Measurements from ENCODE around the gene DENND4C. TPM values are rescaled to one million over a fixed set of nuclear protein-coding genes. Genes with fewer than 3 reads are reported as not detected.

The DENND4C gene
- total RNA-seq, 1 experiment from 2014 or later = 22.6 TPM

DNA sequence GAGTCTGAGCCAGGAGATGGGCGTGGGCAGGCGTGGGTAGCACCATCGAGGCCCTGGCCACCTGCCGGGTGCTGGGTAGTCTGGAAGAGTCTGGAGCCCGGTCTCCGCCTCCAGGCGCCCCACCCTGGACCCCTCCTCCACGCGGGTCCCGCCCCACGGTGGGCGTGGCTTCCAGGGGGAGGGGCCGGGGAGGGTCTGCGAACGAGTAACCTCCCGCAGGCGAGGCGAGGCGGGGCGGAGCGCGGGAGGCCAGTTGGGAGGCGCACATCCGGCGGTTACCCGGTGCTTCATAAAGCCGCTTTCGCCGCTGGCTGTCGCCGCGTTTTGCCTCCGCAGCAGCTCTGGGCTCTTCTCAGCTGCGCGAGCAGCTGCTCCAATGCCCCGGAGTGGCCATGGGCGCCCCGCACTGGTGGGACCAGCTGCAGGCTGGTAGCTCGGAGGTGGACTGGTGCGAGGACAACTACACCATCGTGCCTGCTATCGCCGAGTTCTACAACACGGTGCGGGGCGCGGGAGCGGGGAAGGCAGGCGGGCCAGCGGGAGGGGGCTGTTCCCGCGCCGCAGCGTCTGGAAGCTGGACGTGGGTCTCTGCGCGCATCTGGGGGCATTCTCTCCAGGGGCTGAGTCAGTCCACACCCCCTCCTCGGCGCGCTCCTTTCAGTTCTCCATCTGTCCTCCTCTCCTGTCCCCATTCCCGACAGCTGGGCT lies 178.4 kb downstream of the DENND4C start, which contains the start of gene ACER2:
TSS of gene ACER2 (plus strand) at position 317 of the 708 bp plus-strand sequence. CDS start at position 393, 76 bp downstream.
- ChIA-PET POLR2A (interaction anchor here (0.8 to 1.3 kb wide), 5 partner anchors 29 to 179 kb away, joined by 3 to 6 read pairs (median 3); partner anchors contain the start of genes DENND4C and RPS6), CTCF (interaction anchor here (1.8 to 3.8 kb wide), 2 partner anchors 49 to 56 kb away, joined by 7 to 19 read pairs; no protein-coding TSS in a partner anchor)
- ATAC-seq (peak; percentile 91), DNase-seq (ENCODE audit: low spot score) (peak; percentile 98)
- peaks cover 17% of the 10 kb centered on the region for H3K27me3 Mint-ChIP-seq (ENCODE audit: low read depth)
- peaks cover 19% of the 10 kb centered on the region for H3K4me1 Mint-ChIP-seq
- H3K9me3 Mint-ChIP-seq = peaks cover 6% of the 10 kb centered on the region
- H3K27ac Mint-ChIP-seq = peak within 1 kb of the TSS; percentile 97
- peaks cover 9% of the 10 kb centered on the region for H3K36me3 Mint-ChIP-seq
- peak within 1 kb of the TSS; percentile 98 for H3K4me3 Mint-ChIP-seq
- 0 out of 2 replicates have a peak, but pooled peaks have one; percentile 54 for TF ChIP-seq CREM (CRISPR knock-in tag; IDR thresholded peaks at IDR 0.05)
- TF ChIP-seq SOX15 (CRISPR knock-in tag; IDR thresholded peaks at IDR 0.05) = no peak
- no peak for TF ChIP-seq NFYB (CRISPR knock-in tag; conservative IDR thresholded peaks at IDR 0.05; ENCODE audit: low read depth)
- TF ChIP-seq TCF7 (CRISPR knock-in tag; IDR thresholded peaks at IDR 0.05; ENCODE audit: low read depth) = no peak
- TF ChIP-seq, protein P1, sequence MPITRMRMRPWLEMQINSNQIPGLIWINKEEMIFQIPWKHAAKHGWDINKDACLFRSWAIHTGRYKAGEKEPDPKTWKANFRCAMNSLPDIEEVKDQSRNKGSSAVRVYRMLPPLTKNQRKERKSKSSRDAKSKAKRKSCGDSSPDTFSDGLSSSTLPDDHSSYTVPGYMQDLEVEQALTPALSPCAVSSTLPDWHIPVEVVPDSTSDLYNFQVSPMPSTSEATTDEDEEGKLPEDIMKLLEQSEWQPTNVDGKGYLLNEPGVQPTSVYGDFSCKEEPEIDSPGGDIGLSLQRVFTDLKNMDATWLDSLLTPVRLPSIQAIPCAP (CRISPR knock-in tag; IDR thresholded peaks at IDR 0.05) = no peak
- TF ChIP-seq, protein P2, sequence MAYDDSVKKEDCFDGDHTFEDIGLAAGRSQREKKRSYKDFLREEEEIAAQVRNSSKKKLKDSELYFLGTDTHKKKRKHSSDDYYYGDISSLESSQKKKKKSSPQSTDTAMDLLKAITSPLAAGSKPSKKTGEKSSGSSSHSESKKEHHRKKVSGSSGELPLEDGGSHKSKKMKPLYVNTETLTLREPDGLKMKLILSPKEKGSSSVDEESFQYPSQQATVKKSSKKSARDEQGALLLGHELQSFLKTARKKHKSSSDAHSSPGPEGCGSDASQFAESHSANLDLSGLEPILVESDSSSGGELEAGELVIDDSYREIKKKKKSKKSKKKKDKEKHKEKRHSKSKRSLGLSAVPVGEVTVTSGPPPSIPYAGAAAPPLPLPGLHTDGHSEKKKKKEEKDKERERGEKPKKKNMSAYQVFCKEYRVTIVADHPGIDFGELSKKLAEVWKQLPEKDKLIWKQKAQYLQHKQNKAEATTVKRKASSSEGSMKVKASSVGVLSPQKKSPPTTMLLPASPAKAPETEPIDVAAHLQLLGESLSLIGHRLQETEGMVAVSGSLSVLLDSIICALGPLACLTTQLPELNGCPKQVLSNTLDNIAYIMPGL (CRISPR knock-in tag; IDR thresholded peaks at IDR 0.05) = peak; percentile 76; the same call in 1 of the 2 replicates
- TF ChIP-seq, protein P3, sequence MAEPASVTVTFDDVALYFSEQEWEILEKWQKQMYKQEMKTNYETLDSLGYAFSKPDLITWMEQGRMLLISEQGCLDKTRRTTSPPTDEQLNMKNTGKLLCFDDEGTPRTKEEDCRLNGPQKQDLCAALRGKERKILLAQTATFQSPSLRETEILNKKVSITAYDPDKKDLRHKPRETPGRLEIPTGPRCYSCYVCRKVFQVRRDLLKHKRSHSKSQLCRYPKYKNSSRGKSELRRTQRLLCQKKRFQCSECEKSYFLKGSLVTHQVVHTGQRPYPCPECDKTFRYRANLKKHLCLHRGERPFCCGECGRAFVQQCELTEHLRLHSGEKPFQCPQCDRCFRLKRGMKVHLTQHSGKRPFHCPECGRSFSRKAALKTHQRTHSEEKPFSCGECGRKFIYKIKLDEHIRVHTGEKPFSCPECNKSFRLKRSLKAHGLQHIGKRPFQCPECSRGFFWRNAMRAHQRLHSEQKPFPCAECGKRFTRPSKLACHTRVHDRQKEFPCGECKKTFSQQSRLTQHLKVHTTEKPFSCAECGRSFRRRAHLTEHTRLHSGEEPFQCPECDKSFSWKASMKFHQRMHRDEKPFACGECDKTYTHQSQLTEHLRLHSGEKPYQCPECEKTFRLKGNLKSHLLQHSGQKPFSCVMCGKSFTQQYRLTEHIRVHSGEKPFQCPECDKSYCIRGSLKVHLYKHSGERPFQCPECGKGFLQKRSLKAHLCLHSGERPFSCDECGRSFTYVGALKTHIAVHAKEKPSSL (CRISPR knock-in tag; conservative IDR thresholded peaks at IDR 0.05) = no peak
- TF ChIP-seq, protein P4, sequence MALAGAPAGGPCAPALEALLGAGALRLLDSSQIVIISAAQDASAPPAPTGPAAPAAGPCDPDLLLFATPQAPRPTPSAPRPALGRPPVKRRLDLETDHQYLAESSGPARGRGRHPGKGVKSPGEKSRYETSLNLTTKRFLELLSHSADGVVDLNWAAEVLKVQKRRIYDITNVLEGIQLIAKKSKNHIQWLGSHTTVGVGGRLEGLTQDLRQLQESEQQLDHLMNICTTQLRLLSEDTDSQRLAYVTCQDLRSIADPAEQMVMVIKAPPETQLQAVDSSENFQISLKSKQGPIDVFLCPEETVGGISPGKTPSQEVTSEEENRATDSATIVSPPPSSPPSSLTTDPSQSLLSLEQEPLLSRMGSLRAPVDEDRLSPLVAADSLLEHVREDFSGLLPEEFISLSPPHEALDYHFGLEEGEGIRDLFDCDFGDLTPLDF (CRISPR knock-in tag; IDR thresholded peaks at IDR 0.05) = no peak
- TF ChIP-seq, protein P5, sequence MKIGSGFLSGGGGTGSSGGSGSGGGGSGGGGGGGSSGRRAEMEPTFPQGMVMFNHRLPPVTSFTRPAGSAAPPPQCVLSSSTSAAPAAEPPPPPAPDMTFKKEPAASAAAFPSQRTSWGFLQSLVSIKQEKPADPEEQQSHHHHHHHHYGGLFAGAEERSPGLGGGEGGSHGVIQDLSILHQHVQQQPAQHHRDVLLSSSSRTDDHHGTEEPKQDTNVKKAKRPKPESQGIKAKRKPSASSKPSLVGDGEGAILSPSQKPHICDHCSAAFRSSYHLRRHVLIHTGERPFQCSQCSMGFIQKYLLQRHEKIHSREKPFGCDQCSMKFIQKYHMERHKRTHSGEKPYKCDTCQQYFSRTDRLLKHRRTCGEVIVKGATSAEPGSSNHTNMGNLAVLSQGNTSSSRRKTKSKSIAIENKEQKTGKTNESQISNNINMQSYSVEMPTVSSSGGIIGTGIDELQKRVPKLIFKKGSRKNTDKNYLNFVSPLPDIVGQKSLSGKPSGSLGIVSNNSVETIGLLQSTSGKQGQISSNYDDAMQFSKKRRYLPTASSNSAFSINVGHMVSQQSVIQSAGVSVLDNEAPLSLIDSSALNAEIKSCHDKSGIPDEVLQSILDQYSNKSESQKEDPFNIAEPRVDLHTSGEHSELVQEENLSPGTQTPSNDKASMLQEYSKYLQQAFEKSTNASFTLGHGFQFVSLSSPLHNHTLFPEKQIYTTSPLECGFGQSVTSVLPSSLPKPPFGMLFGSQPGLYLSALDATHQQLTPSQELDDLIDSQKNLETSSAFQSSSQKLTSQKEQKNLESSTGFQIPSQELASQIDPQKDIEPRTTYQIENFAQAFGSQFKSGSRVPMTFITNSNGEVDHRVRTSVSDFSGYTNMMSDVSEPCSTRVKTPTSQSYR (CRISPR knock-in tag; IDR thresholded peaks at IDR 0.05) = 0 out of 2 replicates have a peak, but pooled peaks have one; percentile 24
- peak; percentile 64; the same call in 1 of the 2 replicates for TF ChIP-seq MAX (CRISPR knock-in tag; IDR thresholded peaks at IDR 0.05)
- no peak for TF ChIP-seq ZSCAN18 (CRISPR knock-in tag; IDR thresholded peaks at IDR 0.05)
- TF ChIP-seq TP53 (CRISPR knock-in tag; IDR thresholded peaks at IDR 0.05) = no peak
- TF ChIP-seq GABPB1 (CRISPR knock-in tag; IDR thresholded peaks at IDR 0.05) = peak; percentile 59
- no peak for TF ChIP-seq FOXP4 (CRISPR knock-in tag; IDR thresholded peaks at IDR 0.05)
- TF ChIP-seq, protein P6, sequence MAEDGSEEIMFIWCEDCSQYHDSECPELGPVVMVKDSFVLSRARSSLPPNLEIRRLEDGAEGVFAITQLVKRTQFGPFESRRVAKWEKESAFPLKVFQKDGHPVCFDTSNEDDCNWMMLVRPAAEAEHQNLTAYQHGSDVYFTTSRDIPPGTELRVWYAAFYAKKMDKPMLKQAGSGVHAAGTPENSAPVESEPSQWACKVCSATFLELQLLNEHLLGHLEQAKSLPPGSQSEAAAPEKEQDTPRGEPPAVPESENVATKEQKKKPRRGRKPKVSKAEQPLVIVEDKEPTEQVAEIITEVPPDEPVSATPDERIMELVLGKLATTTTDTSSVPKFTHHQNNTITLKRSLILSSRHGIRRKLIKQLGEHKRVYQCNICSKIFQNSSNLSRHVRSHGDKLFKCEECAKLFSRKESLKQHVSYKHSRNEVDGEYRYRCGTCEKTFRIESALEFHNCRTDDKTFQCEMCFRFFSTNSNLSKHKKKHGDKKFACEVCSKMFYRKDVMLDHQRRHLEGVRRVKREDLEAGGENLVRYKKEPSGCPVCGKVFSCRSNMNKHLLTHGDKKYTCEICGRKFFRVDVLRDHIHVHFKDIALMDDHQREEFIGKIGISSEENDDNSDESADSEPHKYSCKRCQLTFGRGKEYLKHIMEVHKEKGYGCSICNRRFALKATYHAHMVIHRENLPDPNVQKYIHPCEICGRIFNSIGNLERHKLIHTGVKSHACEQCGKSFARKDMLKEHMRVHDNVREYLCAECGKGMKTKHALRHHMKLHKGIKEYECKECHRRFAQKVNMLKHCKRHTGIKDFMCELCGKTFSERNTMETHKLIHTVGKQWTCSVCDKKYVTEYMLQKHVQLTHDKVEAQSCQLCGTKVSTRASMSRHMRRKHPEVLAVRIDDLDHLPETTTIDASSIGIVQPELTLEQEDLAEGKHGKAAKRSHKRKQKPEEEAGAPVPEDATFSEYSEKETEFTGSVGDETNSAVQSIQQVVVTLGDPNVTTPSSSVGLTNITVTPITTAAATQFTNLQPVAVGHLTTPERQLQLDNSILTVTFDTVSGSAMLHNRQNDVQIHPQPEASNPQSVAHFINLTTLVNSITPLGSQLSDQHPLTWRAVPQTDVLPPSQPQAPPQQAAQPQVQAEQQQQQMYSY (CRISPR knock-in tag; IDR thresholded peaks at IDR 0.05) = no peak
- TF ChIP-seq ZNF317 (CRISPR knock-in tag; IDR thresholded peaks at IDR 0.05; ENCODE audit: borderline replicate concordance, low read depth) = peak; percentile 19; the same call in 1 of the 2 replicates
- no peak for TF ChIP-seq E2F4 (CRISPR knock-in tag; IDR thresholded peaks at IDR 0.05; ENCODE audit: borderline replicate concordance, low read depth)

Data from WTC11 (cell line).